ENCODE data around the gene KRT75. TPM values are rescaled to one million over a fixed set of nuclear protein-coding genes. Genes with fewer than 3 reads are reported as not detected.

Gene KRT75
- total and polyA plus RNA-seq, 2 of the 4 experiments (the other 2 are of a cell fraction) = not detected

- no peak overlapping the region for H2AK5ac ChIP-seq (ENCODE audit: low read depth, low read length)
- ATAC-seq (ENCODE audit: low read depth) (no peak), DNase-seq (no peak)
- BruUV-seq (replicated peaks) = no TSS peak
- H2BK5ac ChIP-seq (ENCODE audit: low read depth, low read length, poor library complexity, severe bottlenecking) = no peak overlapping the region
- ChIA-PET CTCF (no interaction called here), POLR2A (ENCODE audit: unreplicated experiment) (no interaction called here)
- H4K20me1 ChIP-seq (ENCODE audit: insufficient read depth, low read length) = no peaks in the 10 kb centered on the region
- H3K9ac ChIP-seq (ENCODE audit: low read depth, low read length) = no peak overlapping the region
- H4K91ac ChIP-seq (ENCODE audit: insufficient read depth, low read depth, low read length) = no peak overlapping the region
- no peak overlapping the region for H3K56ac ChIP-seq (ENCODE audit: extremely low read depth, insufficient read depth, low read length)
- H2BK15ac ChIP-seq (ENCODE audit: low read depth, low read length) = no peak overlapping the region
- H4K5ac ChIP-seq (ENCODE audit: low read depth, low read length) = no peak overlapping the region
- no peak overlapping the region for H3K23ac ChIP-seq (ENCODE audit: low read depth, low read length)
- no peak overlapping the region for H3K27ac ChIP-seq (ENCODE audit: insufficient read depth, low read length)
- no peak for TF ChIP-seq MAFK (IDR thresholded peaks at IDR 0.05; ENCODE audit: low read depth, low read length)
- TF ChIP-seq RCOR1 (IDR thresholded peaks at IDR 0.05; ENCODE audit: insufficient replicate concordance, low read length) = no peak
- no peak for TF ChIP-seq USF2 (IDR thresholded peaks at IDR 0.05; ENCODE audit: low read depth, low read length)
- TF ChIP-seq CTCF (conservative IDR thresholded peaks at IDR 0.05; ENCODE audit: low read depth, low read length) = no peak
- no peak for TF ChIP-seq FOS (IDR thresholded peaks at IDR 0.05; ENCODE audit: low read depth, low read length)
- TF ChIP-seq POLR2A (IDR thresholded peaks at IDR 0.05; ENCODE audit: low read depth, low read length) = no peak
- TF ChIP-seq NFE2L2 (IDR thresholded peaks at IDR 0.05; ENCODE audit: low read depth, low read length) = no peak
- no peak for TF ChIP-seq CEBPB (IDR thresholded peaks at IDR 0.05; ENCODE audit: low read depth, low read length)
- no peak for TF ChIP-seq CHD1 (IDR thresholded peaks at IDR 0.05; ENCODE audit: low read depth, low read length)
- TF ChIP-seq RFX5 (IDR thresholded peaks at IDR 0.05; ENCODE audit: low read depth, low read length) = no peak
- TF ChIP-seq SMC3 (IDR thresholded peaks at IDR 0.05; ENCODE audit: low read depth, low read length) = no peak
- TF ChIP-seq RAD21 (IDR thresholded peaks at IDR 0.05; ENCODE audit: low read length) = no peak
- no peak for TF ChIP-seq ELK1 (IDR thresholded peaks at IDR 0.05; ENCODE audit: borderline replicate concordance, low read depth, low read length)
- TF ChIP-seq BHLHE40 (IDR thresholded peaks at IDR 0.05; ENCODE audit: low read depth, low read length) = no peak
- TF ChIP-seq MXI1 (IDR thresholded peaks at IDR 0.05; ENCODE audit: borderline replicate concordance, low read depth, low read length) = no peak
- TF ChIP-seq MAZ (IDR thresholded peaks at IDR 0.05; ENCODE audit: borderline replicate concordance, low read depth, low read length) = no peak
- 47% methylated on average over 2 of the region's 8 CpGs; no CpG with 5 or more reads in 1 of the 2 experiments for WGBS, 2 experiments (ENCODE audit: extremely low coverage in 2 of 2, insufficient read length in 1 of 2)
- H2BK20ac ChIP-seq (ENCODE audit: low read depth, low read length) = no peak overlapping the region
- H3K9me1 ChIP-seq (ENCODE audit: insufficient read depth, low read length) = peaks cover 6% of the 10 kb centered on the region; the same call in 1 of the 2 replicates
- no peak overlapping the region for H4K8ac ChIP-seq (ENCODE audit: low read depth in 2 of 2, low read length in 2 of 2)
- in situ Hi-C loops (cut with MboI; ENCODE audit: low sequenced_read_pairs) = no loop called here
- no peak overlapping the region for H3K4ac ChIP-seq (ENCODE audit: low read depth, low read length)
- no peaks in the 10 kb centered on the region for H3K4me1 ChIP-seq (ENCODE audit: control insufficient read depth, insufficient read depth, low read length)
- no peak overlapping the region for H2AK9ac ChIP-seq (replicated peaks; ENCODE audit: low read depth, low read length, poor library complexity)
- no peaks in the 10 kb centered on the region for H3K36me3 ChIP-seq (ENCODE audit: control insufficient read depth, insufficient read depth, low read length)
- no peak overlapping the region for H3K18ac ChIP-seq (ENCODE audit: low read depth, low read length)
- intact Hi-C loops (cut with micrococcal nuclease) = no loop called here
- dilution Hi-C loops (cut with HindIII; ENCODE audit: low sequenced_read_pairs, unreplicated experiment) = no loop called here
- no peak overlapping the region for H3K4me3 ChIP-seq (ENCODE audit: insufficient read depth, low read depth, low read length)
- H3K4me2 ChIP-seq (ENCODE audit: low read depth, low read length) = no peak overlapping the region
- H2BK120ac ChIP-seq (ENCODE audit: low read depth, low read length) = no peak overlapping the region
- no peaks in the 10 kb centered on the region; the same call in 1 of the 2 replicates for H3K27me3 ChIP-seq (ENCODE audit: control insufficient read depth, insufficient read depth, low read length)
- H3K9me3 ChIP-seq (ENCODE audit: control insufficient read depth, insufficient read depth, low read length) = no peaks in the 10 kb centered on the region
- no peak overlapping the region for H3K14ac ChIP-seq (replicated peaks; ENCODE audit: low read depth, low read length)
- H2AFZ ChIP-seq (replicated peaks; ENCODE audit: low read length, poor library complexity) = no peak overlapping the region
- no peaks in the 10 kb centered on the region for H3K79me1 ChIP-seq (ENCODE audit: low read depth in 1 of 2, low read length in 2 of 2)
Measured at GRCh38 chr12:52413782-52414345, 20.3 kb downstream of the KRT75 start.

Measured in IMR-90 (cell line).